ENCODE data around the gene COA7.

DNA sequence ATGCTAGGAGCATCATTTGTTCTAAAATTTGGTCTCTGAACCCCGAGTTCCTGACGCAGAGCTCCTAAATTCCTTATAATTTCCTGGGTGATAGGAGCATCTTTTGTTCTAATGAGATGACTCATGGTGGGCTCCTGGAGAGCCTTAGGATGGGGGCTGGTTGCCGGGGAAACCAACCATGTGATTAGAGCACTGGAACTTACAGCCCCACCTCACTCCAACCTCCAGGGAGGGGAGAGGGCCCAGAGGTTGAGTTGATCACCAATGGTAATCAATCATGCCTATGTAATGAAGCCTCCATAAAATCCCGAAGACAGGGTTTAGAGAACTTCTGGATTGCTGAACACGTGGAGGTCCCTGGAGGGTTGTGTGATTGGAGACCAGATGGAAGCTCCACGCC lies 57.5 kb downstream of the COA7 start:
- TF ChIP-seq, protein P1, sequence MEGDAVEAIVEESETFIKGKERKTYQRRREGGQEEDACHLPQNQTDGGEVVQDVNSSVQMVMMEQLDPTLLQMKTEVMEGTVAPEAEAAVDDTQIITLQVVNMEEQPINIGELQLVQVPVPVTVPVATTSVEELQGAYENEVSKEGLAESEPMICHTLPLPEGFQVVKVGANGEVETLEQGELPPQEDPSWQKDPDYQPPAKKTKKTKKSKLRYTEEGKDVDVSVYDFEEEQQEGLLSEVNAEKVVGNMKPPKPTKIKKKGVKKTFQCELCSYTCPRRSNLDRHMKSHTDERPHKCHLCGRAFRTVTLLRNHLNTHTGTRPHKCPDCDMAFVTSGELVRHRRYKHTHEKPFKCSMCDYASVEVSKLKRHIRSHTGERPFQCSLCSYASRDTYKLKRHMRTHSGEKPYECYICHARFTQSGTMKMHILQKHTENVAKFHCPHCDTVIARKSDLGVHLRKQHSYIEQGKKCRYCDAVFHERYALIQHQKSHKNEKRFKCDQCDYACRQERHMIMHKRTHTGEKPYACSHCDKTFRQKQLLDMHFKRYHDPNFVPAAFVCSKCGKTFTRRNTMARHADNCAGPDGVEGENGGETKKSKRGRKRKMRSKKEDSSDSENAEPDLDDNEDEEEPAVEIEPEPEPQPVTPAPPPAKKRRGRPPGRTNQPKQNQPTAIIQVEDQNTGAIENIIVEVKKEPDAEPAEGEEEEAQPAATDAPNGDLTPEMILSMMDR (conservative IDR thresholded peaks at IDR 0.05; ENCODE audit: low read depth, low read length) = no peak
- no peak for TF ChIP-seq POLR2A (IDR thresholded peaks at IDR 0.05; ENCODE audit: low read depth, low read length)
- no peak for TF ChIP-seq CEBPB (IDR thresholded peaks at IDR 0.05; ENCODE audit: low read depth, low read length)
- TF ChIP-seq SMC3 (IDR thresholded peaks at IDR 0.05; ENCODE audit: low read depth, low read length) = no peak
- TF ChIP-seq FOS (IDR thresholded peaks at IDR 0.05; ENCODE audit: low read depth, low read length) = no peak
- no peak for TF ChIP-seq BHLHE40 (IDR thresholded peaks at IDR 0.05; ENCODE audit: low read depth, low read length)
- TF ChIP-seq NFE2L2 (IDR thresholded peaks at IDR 0.05; ENCODE audit: low read depth, low read length) = no peak
